ENCODE data around the gene COQ9.
A peak's percentile ranks its signal among the peaks of the same experiment; 100 is the strongest.

COQ9 gene

GRCh38 chr16:57504001-57504400, 56.7 kb downstream of the COQ9 start:
- no peaks in the 10 kb centered on the region for H3K27me3 ChIP-seq (ENCODE audit: control insufficient read depth, insufficient read depth, low read length)
- no peak overlapping the region for H3K4me3 ChIP-seq (ENCODE audit: low read depth, low read length)
- no peak overlapping the region for H3K27ac ChIP-seq (ENCODE audit: low read depth, low read length)
- no peaks in the 10 kb centered on the region for H3K9me3 ChIP-seq (ENCODE audit: control insufficient read depth, insufficient read depth, low read depth, low read length)
- H3K4me1 ChIP-seq (ENCODE audit: control insufficient read depth, insufficient read depth, low read length): peaks cover 34% of the 10 kb centered on the region; the same call in 1 of the 2 replicates
- no peak overlapping the region for H3K9ac ChIP-seq (ENCODE audit: low read length)
- H3K36me3 ChIP-seq (ENCODE audit: control insufficient read depth, insufficient read depth, low read length): no peaks in the 10 kb centered on the region

DNA sequence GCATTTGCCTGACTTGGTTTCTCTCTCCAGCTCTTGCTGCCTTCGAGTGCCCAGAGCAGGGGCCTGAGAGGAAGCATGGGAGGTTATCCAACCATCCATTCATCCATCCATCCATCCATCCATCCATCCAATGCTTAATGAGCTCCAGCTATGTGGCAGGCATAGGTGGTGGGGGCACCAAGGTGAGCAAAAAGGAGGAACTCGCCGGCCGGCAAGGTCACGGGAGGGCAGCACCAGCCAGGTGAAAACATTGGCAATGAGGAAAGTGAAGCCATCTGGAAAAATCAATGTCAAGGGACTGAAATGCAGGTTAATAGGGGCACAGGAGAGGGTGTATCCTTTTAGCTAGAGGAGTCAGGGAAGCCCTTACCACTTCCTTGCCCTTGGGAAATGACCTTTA, 57.2 kb downstream of the COQ9 start:
- Histone ChIP-seq H3K36me3 (ENCODE audit: control insufficient read depth, insufficient read depth, low read length) (no peaks in the 10 kb centered on the region), H3K4me3 (ENCODE audit: low read depth, low read length) (no peak overlapping the region), H3K4me1 (ENCODE audit: control insufficient read depth, insufficient read depth, low read length) (peaks cover 34% of the 10 kb centered on the region; the same call in 1 of the 2 replicates), H3K27me3 (ENCODE audit: control insufficient read depth, insufficient read depth, low read length) (no peaks in the 10 kb centered on the region), H3K9ac (ENCODE audit: low read length) (no peak overlapping the region), H3K9me3 (ENCODE audit: control insufficient read depth, insufficient read depth, low read depth, low read length) (no peaks in the 10 kb centered on the region), H3K27ac (ENCODE audit: low read depth, low read length) (no peak overlapping the region)

DNA sequence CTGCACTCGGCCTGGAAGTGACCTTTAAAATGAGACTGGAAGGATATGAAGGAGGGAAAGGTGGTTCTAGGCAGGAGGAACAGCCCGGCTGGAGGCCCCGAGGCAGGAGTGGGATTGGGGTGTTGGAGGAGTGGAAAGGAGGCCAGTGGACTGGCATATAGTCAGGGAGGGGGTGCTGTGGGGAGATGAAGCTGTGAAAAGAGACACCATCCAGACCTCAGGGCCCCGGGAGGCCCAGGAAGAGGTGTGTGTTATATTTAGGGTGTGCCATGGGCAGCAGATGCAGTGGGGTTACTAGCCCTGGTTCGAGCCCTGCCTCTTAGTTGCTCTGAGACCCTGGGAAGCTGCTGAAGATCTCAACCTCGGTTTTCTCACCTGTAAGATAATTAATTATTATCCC, 57.9 kb downstream of the COQ9 start:
- no peak overlapping the region for H3K4me3 ChIP-seq (ENCODE audit: low read depth, low read length)
- no peaks in the 10 kb centered on the region for H3K27me3 ChIP-seq (ENCODE audit: control insufficient read depth, insufficient read depth, low read length)
- no peak overlapping the region for H3K27ac ChIP-seq (ENCODE audit: low read depth, low read length)
- peaks cover 35% of the 10 kb centered on the region; the same call in 1 of the 2 replicates for H3K4me1 ChIP-seq (ENCODE audit: control insufficient read depth, insufficient read depth, low read length)
- no peaks in the 10 kb centered on the region for H3K9me3 ChIP-seq (ENCODE audit: control insufficient read depth, insufficient read depth, low read depth, low read length)
- no peak overlapping the region for H3K9ac ChIP-seq (ENCODE audit: low read length)
- no peaks in the 10 kb centered on the region for H3K36me3 ChIP-seq (ENCODE audit: control insufficient read depth, insufficient read depth, low read length)

GRCh38 chr16:57507136-57508034, 60.1 kb downstream of the COQ9 start:
- H3K9ac ChIP-seq (ENCODE audit: low read length): peak overlapping the region; percentile 36
- H3K36me3 ChIP-seq (ENCODE audit: control insufficient read depth, insufficient read depth, low read length): no peaks in the 10 kb centered on the region
- H3K27me3 ChIP-seq (ENCODE audit: control insufficient read depth, insufficient read depth, low read length): no peaks in the 10 kb centered on the region
- peak overlapping the region; percentile 46; the same call in 1 of the 2 replicates for H3K27ac ChIP-seq (ENCODE audit: low read depth, low read length)
- H3K4me3 ChIP-seq (ENCODE audit: low read depth, low read length): no peak overlapping the region
- H3K4me1 ChIP-seq (ENCODE audit: control insufficient read depth, insufficient read depth, low read length): peaks cover 32% of the 10 kb centered on the region; the same call in 1 of the 2 replicates
- H3K9me3 ChIP-seq (ENCODE audit: control insufficient read depth, insufficient read depth, low read depth, low read length): no peaks in the 10 kb centered on the region

- peak overlapping the region; percentile 46; the same call in 1 of the 2 replicates for H3K27ac ChIP-seq (ENCODE audit: low read depth, low read length)
- no peaks in the 10 kb centered on the region for H3K36me3 ChIP-seq (ENCODE audit: control insufficient read depth, insufficient read depth, low read length)
These were observed 60.8 kb downstream of the COQ9 start for GRCh38 chr16:57508035-57508425.

DNA sequence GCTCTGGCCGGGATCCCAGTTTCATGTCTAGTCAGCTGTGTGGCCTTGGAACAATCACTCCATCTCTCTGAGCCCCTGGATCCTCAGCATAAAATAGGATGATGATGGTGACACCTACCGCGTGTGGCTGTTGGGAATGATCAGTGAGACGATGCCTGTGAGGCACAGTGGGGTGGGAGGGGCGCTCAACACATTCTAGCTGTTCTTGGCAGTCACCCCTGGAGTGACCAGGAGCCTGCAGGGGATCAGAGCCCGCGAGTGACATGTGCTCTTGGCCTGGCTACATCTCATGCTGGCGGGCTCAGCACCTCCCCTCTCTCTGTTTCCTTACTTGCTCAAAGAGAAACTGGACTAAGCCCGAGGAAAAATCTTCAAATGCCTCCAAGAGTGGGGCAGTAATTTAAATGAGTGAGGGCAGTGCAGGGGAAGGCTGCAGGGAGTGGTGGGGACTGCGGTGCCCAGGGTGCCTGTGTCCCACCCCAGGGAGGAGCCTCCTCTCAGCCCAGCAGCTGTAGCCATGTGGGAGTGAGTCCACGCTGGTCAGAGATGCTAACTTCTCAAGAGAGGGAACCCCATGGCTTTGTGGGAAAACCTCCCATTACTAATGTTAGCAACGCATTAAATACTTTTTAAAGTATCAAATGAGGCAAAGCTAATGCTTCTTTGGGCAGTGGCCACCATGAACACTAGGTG, 62.1 kb downstream of the COQ9 start:
- H3K4me3 ChIP-seq (ENCODE audit: low read depth, low read length): no peak overlapping the region
- peak overlapping the region; percentile 75 for H3K9ac ChIP-seq (ENCODE audit: low read length)
- H3K36me3 ChIP-seq (ENCODE audit: control insufficient read depth, insufficient read depth, low read length): no peaks in the 10 kb centered on the region
- peaks cover 29% of the 10 kb centered on the region; the same call in 1 of the 2 replicates for H3K4me1 ChIP-seq (ENCODE audit: control insufficient read depth, insufficient read depth, low read length)
- H3K9me3 ChIP-seq (ENCODE audit: control insufficient read depth, insufficient read depth, low read depth, low read length): no peaks in the 10 kb centered on the region
- peak overlapping the region; percentile 44; the same call in 1 of the 2 replicates for H3K27ac ChIP-seq (ENCODE audit: low read depth, low read length)
- H3K27me3 ChIP-seq (ENCODE audit: control insufficient read depth, insufficient read depth, low read length): no peaks in the 10 kb centered on the region

More at GRCh38 chr16:57508035-57508425, 60.8 kb downstream of the COQ9 start:
- Histone ChIP-seq H3K9me3 (ENCODE audit: control insufficient read depth, insufficient read depth, low read depth, low read length) (no peaks in the 10 kb centered on the region), H3K9ac (ENCODE audit: low read length) (peak overlapping the region; percentile 36), H3K27me3 (ENCODE audit: control insufficient read depth, insufficient read depth, low read length) (no peaks in the 10 kb centered on the region), H3K4me1 (ENCODE audit: control insufficient read depth, insufficient read depth, low read length) (peaks cover 33% of the 10 kb centered on the region; the same call in 1 of the 2 replicates), H3K4me3 (ENCODE audit: low read depth, low read length) (no peak overlapping the region)

DNA sequence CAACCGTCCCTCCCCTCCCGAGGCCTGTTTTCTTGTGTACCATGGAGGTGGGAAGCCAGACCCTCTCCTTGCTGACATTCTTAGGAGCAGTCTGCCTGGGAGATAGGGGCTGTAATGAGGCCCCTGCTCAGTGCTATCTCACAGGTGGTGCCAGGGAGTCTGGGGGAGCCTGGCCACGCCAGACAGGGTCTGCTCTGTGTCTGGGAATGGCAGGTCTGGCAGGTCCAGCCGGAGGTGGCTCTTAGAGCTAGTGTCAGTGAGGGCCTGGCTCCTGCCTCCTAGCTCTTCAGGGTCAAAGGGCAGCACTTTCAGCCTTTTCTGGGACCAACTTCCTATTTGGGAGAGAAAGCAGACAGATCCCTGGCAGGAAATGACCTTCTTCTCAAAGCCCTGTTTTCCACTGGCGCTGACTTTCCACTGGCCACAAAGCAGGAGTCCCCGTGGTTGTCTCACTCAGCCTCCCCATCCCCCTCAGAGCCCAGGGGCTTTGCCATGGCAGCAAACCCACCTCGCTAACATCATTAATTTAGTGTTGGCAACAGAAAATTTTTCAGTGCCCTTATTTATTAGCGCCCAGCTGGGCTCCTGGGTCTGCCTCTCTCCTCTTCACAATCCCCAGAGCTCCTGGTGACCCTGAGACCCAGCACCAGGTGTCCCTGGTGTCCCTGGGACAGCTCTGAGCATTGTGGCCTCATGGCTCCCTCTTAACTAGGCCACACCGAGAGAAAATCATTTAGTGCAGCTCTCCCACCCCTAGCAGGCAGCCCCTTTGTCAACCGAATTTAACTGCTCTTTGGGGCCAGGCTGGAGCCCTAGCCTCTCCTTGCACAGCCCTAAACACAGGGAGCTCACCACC, 63.0 kb downstream of the COQ9 start:
- Histone ChIP-seq H3K27ac (ENCODE audit: low read depth, low read length) (peak overlapping the region; percentile 68; the same call in 1 of the 2 replicates), H3K4me3 (ENCODE audit: low read depth, low read length) (no peak overlapping the region), H3K36me3 (ENCODE audit: control insufficient read depth, insufficient read depth, low read length) (no peaks in the 10 kb centered on the region), H3K9me3 (ENCODE audit: control insufficient read depth, insufficient read depth, low read depth, low read length) (no peaks in the 10 kb centered on the region), H3K9ac (ENCODE audit: low read length) (peak overlapping the region; percentile 75), H3K27me3 (ENCODE audit: control insufficient read depth, insufficient read depth, low read length) (no peaks in the 10 kb centered on the region), H3K4me1 (ENCODE audit: control insufficient read depth, insufficient read depth, low read length) (peaks cover 38% of the 10 kb centered on the region; the same call in 1 of the 2 replicates)
